ENCODE measurements around the gene TAF1B.

- no peak for TF ChIP-seq CTCF (IDR thresholded peaks at IDR 0.05)
- no peak for TF ChIP-seq POLR2AphosphoS5 (IDR thresholded peaks at IDR 0.05)
Measured at GRCh38 chr2:9964334-9964980, 121.2 kb downstream of the TAF1B start.

All from prostate gland (tissue), 2 donors.